Ectodermal cell (in vitro differentiated cells): ENCODE data around the gene BAIAP3.

Experiments
- H3K27ac ChIP-seq: 2 replicates; pipeline ENCODE4 v1.7.0; 2013; ENCODE audit warnings: mild to moderate bottlenecking, low read depth, low read length; ENCODE audit not compliant: insufficient read depth, poor library complexity, severe bottlenecking
- H3K27me3 ChIP-seq: 2 replicates; pipeline ENCODE4 v1.7.0; 2013; ENCODE audit warnings: mild to moderate bottlenecking, low read length; ENCODE audit not compliant: insufficient read depth, control insufficient read depth, poor library complexity, severe bottlenecking
- H3K36me3 ChIP-seq: one replicate; pipeline ENCODE4 v1.7.0; 2013; ENCODE audit warnings: low read length; ENCODE audit not compliant: control insufficient read depth, insufficient read depth
- H3K4me1 ChIP-seq: one replicate; pipeline ENCODE4 v1.7.0; 2013; ENCODE audit warnings: low read length; ENCODE audit not compliant: control insufficient read depth, insufficient read depth
- H3K4me3 ChIP-seq: 2 replicates; pipeline ENCODE4 v1.7.0; 2013; ENCODE audit warnings: low read depth, low read length, control low read depth; ENCODE audit not compliant: insufficient read depth
- H3K9me3 ChIP-seq: 2 replicates; pipeline ENCODE4 v1.7.0; 2013; ENCODE audit warnings: mild to moderate bottlenecking, low read length, moderate library complexity; ENCODE audit not compliant: control insufficient read depth
- WGBS, 2 experiments: methylation state at CpG; one replicate each; pipeline ENCODE4 v1.1.7; 2013; ENCODE audit warnings: missing lambda C conversion rate in 2 of 2; 5-methylcytosine and 5-hydroxymethylcytosine counted together

The BAIAP3 gene

GRCh38 chr16:1347286-1347855, 13.9 kb downstream of the BAIAP3 start:
- peaks cover 25% of the 10 kb centered on the region for H3K27me3 ChIP-seq
- 92 to 94% methylated on average over 31 of the region's 31 CpGs for WGBS, 2 experiments
- peaks cover 7% of the 10 kb centered on the region for H3K36me3 ChIP-seq
- peaks cover 8% of the 10 kb centered on the region for H3K4me1 ChIP-seq
- no peak overlapping the region for H3K4me3 ChIP-seq
- no peak overlapping the region for H3K27ac ChIP-seq
- H3K9me3 ChIP-seq, result no peaks in the 10 kb centered on the region

GRCh38 chr16:1347962-1348361, 14.5 kb downstream of the BAIAP3 start:
- Histone ChIP-seq H3K27ac (no peak overlapping the region), H3K27me3 (peaks cover 20% of the 10 kb centered on the region), H3K36me3 (peaks cover 7% of the 10 kb centered on the region), H3K9me3 (no peaks in the 10 kb centered on the region), H3K4me1 (peaks cover 5% of the 10 kb centered on the region), H3K4me3 (no peak overlapping the region)
- WGBS, 2 experiments, result 94 to 95% methylated on average over 29 of the region's 29 CpGs

- Histone ChIP-seq H3K4me1 (peaks cover 5% of the 10 kb centered on the region), H3K4me3 (no peak overlapping the region), H3K27me3 (peaks cover 17% of the 10 kb centered on the region), H3K36me3 (peaks cover 7% of the 10 kb centered on the region), H3K27ac (no peak overlapping the region), H3K9me3 (no peaks in the 10 kb centered on the region)
- 95 to 97% methylated on average over 15 of the region's 15 CpGs for WGBS, 2 experiments
Observed at GRCh38 chr16:1348441-1348840, 15.0 kb downstream of the BAIAP3 start.

GRCh38 chr16:1348926-1349325, 15.5 kb downstream of the BAIAP3 start:
- peaks cover 5% of the 10 kb centered on the region for H3K4me1 ChIP-seq
- WGBS, 2 experiments, result 91 to 92% methylated on average over 14 of the region's 14 CpGs
- H3K27ac ChIP-seq, result no peak overlapping the region
- no peak overlapping the region for H3K4me3 ChIP-seq
- peaks cover 7% of the 10 kb centered on the region for H3K36me3 ChIP-seq
- H3K27me3 ChIP-seq, result peaks cover 12% of the 10 kb centered on the region
- H3K9me3 ChIP-seq, result no peaks in the 10 kb centered on the region

GRCh38 chr16:1349351-1349750, 15.9 kb downstream of the BAIAP3 start:
- peaks cover 8% of the 10 kb centered on the region for H3K27me3 ChIP-seq
- no peaks in the 10 kb centered on the region for H3K9me3 ChIP-seq
- peaks cover 7% of the 10 kb centered on the region for H3K36me3 ChIP-seq
- peaks cover 5% of the 10 kb centered on the region for H3K4me1 ChIP-seq
- no peak overlapping the region for H3K27ac ChIP-seq
- no peak overlapping the region for H3K4me3 ChIP-seq
- WGBS, 2 experiments, result 96% methylated on average over 16 of the region's 16 CpGs

- no peaks in the 10 kb centered on the region for H3K9me3 ChIP-seq
- 95% methylated on average over 17 of the region's 17 CpGs for WGBS, 2 experiments
- H3K36me3 ChIP-seq, result peaks cover 7% of the 10 kb centered on the region
- no peak overlapping the region for H3K4me3 ChIP-seq
- peaks cover 2% of the 10 kb centered on the region for H3K27me3 ChIP-seq
- H3K27ac ChIP-seq, result no peak overlapping the region
- peaks cover 5% of the 10 kb centered on the region for H3K4me1 ChIP-seq
Observed at GRCh38 chr16:1349951-1350350, 16.5 kb downstream of the BAIAP3 start.

- WGBS, 2 experiments, result 90 to 91% methylated on average over 19 of the region's 19 CpGs
- Histone ChIP-seq H3K27ac (no peak overlapping the region), H3K9me3 (no peaks in the 10 kb centered on the region), H3K4me3 (peak overlapping the region; percentile 89), H3K4me1 (peaks cover 5% of the 10 kb centered on the region), H3K36me3 (peaks cover 7% of the 10 kb centered on the region), H3K27me3 (no peaks in the 10 kb centered on the region)
Observed at GRCh38 chr16:1350691-1351090, 17.2 kb downstream of the BAIAP3 start.

- Histone ChIP-seq H3K4me3 (peak overlapping the region; percentile 89), H3K4me1 (peaks cover 5% of the 10 kb centered on the region), H3K9me3 (no peaks in the 10 kb centered on the region), H3K36me3 (peaks cover 7% of the 10 kb centered on the region), H3K27ac (no peak overlapping the region), H3K27me3 (no peaks in the 10 kb centered on the region)
- WGBS, 2 experiments, result 3% methylated on average over 35 of the region's 35 CpGs
Observed at GRCh38 chr16:1351215-1351581, 17.8 kb downstream of the BAIAP3 start.

GRCh38 chr16:1351582-1352362, 18.3 kb downstream of the BAIAP3 start, which contains the start of the genes GNPTG and TSR3:
GNPTG (plus strand) TSS chr16:1351931; CDS start chr16:1351966, 35 bp downstream.
TSR3 (minus strand) TSS chr16:1351878; CDS start chr16:1351804, 74 bp downstream.
- Histone ChIP-seq H3K4me1 (peaks cover 5% of the 10 kb centered on the region), H3K36me3 (peaks cover 7% of the 10 kb centered on the region), H3K4me3 (peak within 1 kb of the TSS; percentile 89), H3K9me3 (no peaks in the 10 kb centered on the region), H3K27me3 (no peaks in the 10 kb centered on the region), H3K27ac (no peak within 1 kb of the TSS)
- 0 to 1% methylated on average over 98 of the region's 98 CpGs for WGBS, 2 experiments

GRCh38 chr16:1354815-1355540, 21.5 kb downstream of the BAIAP3 start:
- Histone ChIP-seq H3K9me3 (no peaks in the 10 kb centered on the region), H3K4me1 (peaks cover 5% of the 10 kb centered on the region), H3K4me3 (no peak overlapping the region), H3K36me3 (peaks cover 4% of the 10 kb centered on the region), H3K27ac (no peak overlapping the region), H3K27me3 (no peaks in the 10 kb centered on the region)
- WGBS, 2 experiments, result 94 to 95% methylated on average over 49 of the region's 49 CpGs
